K562 (cell line): ENCODE results near the gene ASB15. TPM values are rescaled to one million over a fixed set of nuclear protein-coding genes. Genes with fewer than 3 reads are reported as not detected.

Experiments
- BCL6 ChIP-seq: fragments of 250-450 bp; sonication (Bioruptor Pico); IDR thresholded peaks from 2 replicates; pipeline ENCODE4 v1.4.0; 2020
- CEBPB ChIP-seq: fragments of 450-650 bp; IDR thresholded peaks from 2 replicates; pipeline ENCODE4 v1.6.1; 2016; ENCODE audit warnings: missing genetic modification characterization, missing compliant biosample characterization
- CTBP1 ChIP-seq: fragments of 450-650 bp; IDR thresholded peaks from 2 replicates; pipeline ENCODE4 v1.6.1; 2016; ENCODE audit warnings: borderline replicate concordance
- EP300 ChIP-seq: IDR thresholded peaks from 2 replicates; pipeline ENCODE4 v1.6.1; 2012; ENCODE audit warnings: low read length, improper control_type of control experiment
- FOXJ2 ChIP-seq: fragments of 200-800 bp; sonication (Bioruptor generic); IDR thresholded peaks from 2 replicates; pipeline ENCODE4 v1.6.1; 2016; ENCODE audit warnings: missing genetic modification characterization, missing compliant biosample characterization
- LCOR ChIP-seq: sonication (generic); formaldehyde crosslinking; IDR thresholded peaks from 2 replicates; pipeline ENCODE4 v1.8.0; 2022; ENCODE audit warnings: mild to moderate bottlenecking, missing genetic modification reagents
- NFXL1 ChIP-seq: fragments of 450-650 bp; formaldehyde crosslinking; IDR thresholded peaks from 2 replicates; pipeline ENCODE4 v1.4.0; 2021; ENCODE audit warnings: mild to moderate bottlenecking
- SRF ChIP-seq, 2 experiments: fragments of 250-450, 450-650 bp in 1 of 2; sonication (Bioruptor Pico) in 1 of 2; sonication (generic) in 1 of 2; formaldehyde crosslinking; IDR thresholded peaks; 2 replicates each; pipeline versions ENCODE4 v1.5.0 to v1.5.1; 2020 to 2022; ENCODE audit warnings: mild to moderate bottlenecking in 1 of 2, missing genetic modification reagents in 1 of 2
- XRCC4 ChIP-seq: IDR thresholded peaks from one replicate; pipeline ENCODE4 v1.6.1; 2011; ENCODE audit not compliant: insufficient read depth, insufficient read length; ENCODE audit errors: extremely low read depth
- ZNF384 ChIP-seq: IDR thresholded peaks from 2 replicates; pipeline ENCODE4 v1.6.1; 2012; ENCODE audit warnings: low read depth, low read length, improper control_type of control experiment
- ZNF584 ChIP-seq: fragments of 200-800 bp; sonication (Bioruptor generic); IDR thresholded peaks from 2 replicates; pipeline ENCODE4 v1.6.1; 2016; ENCODE audit warnings: low read depth, mild to moderate bottlenecking, missing genetic modification characterization, missing compliant biosample characterization
- ZNF589 ChIP-seq: fragments of 200-800 bp; sonication (Bioruptor generic); IDR thresholded peaks from 2 replicates; pipeline ENCODE4 v1.6.1; 2016; ENCODE audit warnings: low read depth, missing genetic modification characterization, missing compliant biosample characterization
- ZNF766 ChIP-seq: fragments of 200-800 bp; sonication (Bioruptor generic); conservative IDR thresholded peaks from 2 replicates; pipeline ENCODE4 v1.6.1; 2016; ENCODE audit warnings: missing genetic modification characterization, missing compliant biosample characterization
- polyA plus RNA-seq, 8 experiments: library from polyadenylated mRNA; depleted of rRNA in 4 of 8; stranded (reverse) in 5 of 8; unstranded in 3 of 8; fragments of >200 nt; fragmentation: Nextera tagmentation in 2 of 8; fragmentation: Illumina TruSeq in 1 of 8; extraction: Ambion mirVana in 2 of 8; extraction: Trizol in 1 of 8; gene quantifications; 2 replicates each; pipeline versions ENCODE4 v1.2.1 to v1.2.3, GENCODE V29; 2011 to 2014; ENCODE audit warnings: inconsistent platforms in 1 of 8, missing spikeins in 1 of 8
- total RNA-seq, 7 experiments: library from RNA; depleted of rRNA in 6 of 7; stranded (reverse); fragments of >200 nt in 6 of 7; fragmentation: Illumina TruSeq in 2 of 7; extraction: Trizol in 2 of 7; gene quantifications; 2 replicates each; pipeline versions ENCODE4 v1.2.1 to v1.2.3, GENCODE V29; 2011 to 2021; ENCODE audit warnings: low replicate concordance in 1 of 7
- TF ChIP-seq, protein P1 (sequence below), 2 experiments: fragments of 450-650 bp; IDR thresholded peaks; 2 replicates each; pipeline ENCODE4 v1.6.1; 2016; ENCODE audit warnings: mild to moderate bottlenecking in 2 of 2, borderline replicate concordance in 1 of 2, low read depth in 1 of 2, moderate library complexity in 1 of 2
- TF ChIP-seq, protein P2 (sequence below): sonication (generic); formaldehyde crosslinking; IDR thresholded peaks from 2 replicates; pipeline ENCODE4 v1.5.0; 2020; ENCODE audit warnings: missing genetic modification reagents
- TF ChIP-seq, protein P3 (sequence below): fragments of 250-450 bp; sonication (Bioruptor Pico); IDR thresholded peaks from 2 replicates; pipeline ENCODE4 v1.9.0; 2021; ENCODE audit warnings: mild to moderate bottlenecking

The ASB15 gene
- total and polyA plus RNA-seq, 9 of the 15 experiments (the other 6 are each of a cell fraction or from before 2014, with no cell fraction given): 0.03 to 0.14 (median 0.04) TPM; not detected in 3

DNA sequence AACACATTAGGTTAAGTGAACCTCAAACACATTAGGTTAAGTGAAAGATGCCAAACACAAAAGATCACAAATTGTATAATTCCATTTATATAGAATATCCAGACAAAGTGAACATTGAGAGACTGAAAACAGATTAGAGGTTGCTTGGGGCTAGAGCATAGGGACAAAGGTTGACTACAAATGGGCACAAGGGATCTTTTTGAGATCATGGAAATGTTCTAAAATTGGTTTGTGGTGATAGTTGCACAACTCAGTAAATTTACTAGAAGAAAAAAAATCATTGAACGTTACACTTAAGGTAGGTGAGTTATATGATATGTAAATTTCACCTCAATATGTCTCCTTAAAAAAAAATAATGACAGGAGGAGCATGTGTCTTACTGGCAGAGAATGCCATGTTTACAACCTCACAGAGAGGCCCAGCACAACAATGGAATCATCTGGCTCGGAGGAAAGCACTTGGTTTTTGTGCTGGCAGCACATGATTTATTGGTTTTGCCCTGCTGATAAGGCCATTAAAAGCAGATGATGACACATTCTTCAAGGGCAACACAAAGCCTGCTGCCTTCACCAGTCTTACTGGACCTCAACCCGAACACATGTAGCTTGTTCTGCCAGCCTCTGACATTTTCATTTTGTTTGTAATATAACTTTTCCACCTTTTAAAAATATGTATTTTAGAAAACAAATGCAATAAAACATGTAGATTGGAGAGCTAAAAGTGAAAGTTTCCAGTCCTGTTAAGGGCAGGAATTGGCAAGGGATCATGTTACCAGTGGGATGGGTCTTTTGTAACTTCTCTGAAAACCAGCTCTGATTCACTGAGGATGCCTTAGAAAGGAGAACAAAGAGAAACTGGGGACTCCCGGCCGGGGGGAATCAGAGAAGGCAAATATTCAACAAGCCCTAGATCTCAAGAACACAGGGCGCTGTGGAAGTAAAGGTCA is 42.1 kb downstream of the ASB15 start (continued):
- TF ChIP-seq ZNF589 (peak; percentile 93), BCL6 (CRISPR knock-in tag) (0 out of 2 replicates have a peak, but pooled peaks have one; percentile 30), LCOR (CRISPR knock-in tag) (no peak), ZNF384 (0 out of 2 replicates have a peak, but pooled peaks have one; percentile 13), EP300 (peak; percentile 54; the same call in 1 of the 2 replicates), NFXL1 (CRISPR knock-in tag) (0 out of 2 replicates have a peak, but pooled peaks have one; percentile 20), CTBP1 (peak; percentile 62; the same call in 1 of the 2 replicates), ZNF584 (CRISPR knock-in tag) (peak; percentile 65; the same call in 1 of the 2 replicates), CEBPB (tag) (peak; percentile 57), ZNF766 (peak; percentile 89; the same call in 1 of the 2 replicates), FOXJ2 (tag) (peak; percentile 82; the same call in 1 of the 2 replicates), XRCC4 (no peak), SRF (CRISPR knock-in tag; IDR thresholded peaks at IDR 0.05) (peak in 1 of 2 experiments; percentile 35; a peak in 1 of 4 replicates)
- TF ChIP-seq, protein P1, sequence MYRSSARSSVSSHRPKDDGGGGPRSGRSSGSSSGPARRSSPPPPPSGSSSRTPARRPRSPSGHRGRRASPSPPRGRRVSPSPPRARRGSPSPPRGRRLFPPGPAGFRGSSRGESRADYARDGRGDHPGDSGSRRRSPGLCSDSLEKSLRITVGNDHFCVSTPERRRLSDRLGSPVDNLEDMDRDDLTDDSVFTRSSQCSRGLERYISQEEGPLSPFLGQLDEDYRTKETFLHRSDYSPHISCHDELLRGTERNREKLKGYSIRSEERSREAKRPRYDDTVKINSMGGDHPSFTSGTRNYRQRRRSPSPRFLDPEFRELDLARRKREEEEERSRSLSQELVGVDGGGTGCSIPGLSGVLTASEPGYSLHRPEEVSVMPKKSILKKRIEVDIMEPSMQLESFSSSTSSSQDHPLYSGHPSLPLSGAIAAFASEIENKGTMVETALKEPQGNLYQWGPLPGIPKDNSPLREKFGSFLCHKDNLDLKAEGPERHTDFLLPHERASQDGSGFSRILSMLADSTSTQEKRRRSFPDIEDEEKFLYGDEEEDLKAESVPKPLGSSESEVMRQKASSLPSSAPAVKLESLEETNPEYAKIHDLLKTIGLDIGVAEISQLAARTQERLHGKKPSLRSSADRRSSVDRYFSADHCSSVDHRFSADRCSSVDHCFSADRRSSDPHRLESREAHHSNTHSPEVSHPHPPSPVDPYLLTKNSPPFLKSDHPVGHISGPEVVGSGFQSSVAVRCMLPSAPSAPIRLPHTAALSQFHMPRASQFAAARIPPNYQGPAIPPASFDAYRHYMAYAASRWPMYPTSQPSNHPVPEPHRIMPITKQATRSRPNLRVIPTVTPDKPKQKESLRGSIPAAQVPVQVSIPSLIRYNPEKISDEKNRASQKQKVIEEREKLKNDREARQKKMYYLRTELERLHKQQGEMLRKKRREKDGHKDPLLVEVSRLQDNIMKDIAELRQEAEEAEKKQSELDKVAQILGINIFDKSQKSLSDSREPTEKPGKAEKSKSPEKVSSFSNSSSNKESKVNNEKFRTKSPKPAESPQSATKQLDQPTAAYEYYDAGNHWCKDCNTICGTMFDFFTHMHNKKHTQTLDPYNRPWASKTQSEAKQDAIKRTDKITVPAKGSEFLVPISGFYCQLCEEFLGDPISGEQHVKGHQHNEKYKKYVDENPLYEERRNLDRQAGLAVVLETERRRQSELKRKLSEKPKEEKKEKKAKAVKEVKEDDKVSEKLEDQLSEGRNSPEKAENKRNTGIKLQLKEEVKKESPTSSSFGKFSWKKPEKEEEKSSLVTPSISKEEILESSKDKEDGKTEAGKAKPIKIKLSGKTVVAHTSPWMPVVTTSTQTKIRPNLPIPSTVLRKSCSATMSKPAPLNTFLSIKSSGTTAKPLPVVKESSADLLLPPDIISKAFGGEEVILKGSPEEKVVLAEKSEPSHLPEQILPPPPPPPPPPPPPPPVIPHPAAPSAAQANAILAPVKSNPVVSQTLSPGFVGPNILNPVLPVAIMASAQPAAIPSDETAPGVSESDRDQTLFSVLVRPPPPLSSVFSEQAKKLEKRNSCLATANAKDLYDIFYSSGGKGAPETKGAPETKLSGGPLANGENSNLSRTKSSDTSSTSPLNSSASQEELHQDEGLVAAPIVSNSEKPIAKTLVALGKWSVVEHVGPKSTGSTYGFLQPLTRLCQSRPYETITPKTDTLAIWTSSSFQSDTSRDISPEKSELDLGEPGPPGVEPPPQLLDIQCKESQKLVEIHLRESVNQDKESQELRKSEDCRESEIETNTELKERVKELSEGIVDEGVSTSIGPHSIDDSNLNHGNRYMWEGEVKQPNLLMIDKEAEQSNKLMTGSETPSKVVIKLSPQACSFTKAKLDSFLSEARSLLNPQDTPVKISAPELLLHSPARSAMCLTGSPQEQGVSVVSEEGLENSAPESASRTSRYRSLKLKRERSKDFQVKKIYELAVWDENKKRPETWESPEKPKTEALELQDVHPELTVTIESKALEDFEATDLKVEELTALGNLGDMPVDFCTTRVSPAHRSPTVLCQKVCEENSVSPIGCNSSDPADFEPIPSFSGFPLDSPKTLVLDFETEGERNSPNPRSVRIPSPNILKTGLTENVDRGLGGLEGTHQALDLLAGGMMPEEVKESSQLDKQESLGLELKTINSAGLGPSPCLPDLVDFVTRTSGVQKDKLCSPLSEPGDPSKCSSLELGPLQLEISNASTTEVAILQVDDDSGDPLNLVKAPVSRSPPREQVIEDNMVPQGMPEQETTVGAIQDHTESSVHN (IDR thresholded peaks at IDR 0.05; ENCODE audit: borderline replicate concordance in 1 of 2, low read depth in 1 of 2): no peak
- TF ChIP-seq, protein P2, sequence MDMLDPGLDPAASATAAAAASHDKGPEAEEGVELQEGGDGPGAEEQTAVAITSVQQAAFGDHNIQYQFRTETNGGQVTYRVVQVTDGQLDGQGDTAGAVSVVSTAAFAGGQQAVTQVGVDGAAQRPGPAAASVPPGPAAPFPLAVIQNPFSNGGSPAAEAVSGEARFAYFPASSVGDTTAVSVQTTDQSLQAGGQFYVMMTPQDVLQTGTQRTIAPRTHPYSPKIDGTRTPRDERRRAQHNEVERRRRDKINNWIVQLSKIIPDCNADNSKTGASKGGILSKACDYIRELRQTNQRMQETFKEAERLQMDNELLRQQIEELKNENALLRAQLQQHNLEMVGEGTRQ (CRISPR knock-in tag): no peak
- TF ChIP-seq, protein P3, sequence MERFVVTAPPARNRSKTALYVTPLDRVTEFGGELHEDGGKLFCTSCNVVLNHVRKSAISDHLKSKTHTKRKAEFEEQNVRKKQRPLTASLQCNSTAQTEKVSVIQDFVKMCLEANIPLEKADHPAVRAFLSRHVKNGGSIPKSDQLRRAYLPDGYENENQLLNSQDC (CRISPR knock-in tag): no peak
